HG03558 (cell line): ENCODE data around the gene KIAA0040.
A peak's percentile ranks its signal among the peaks of the same experiment; 100 is the strongest.

Experiments
- ATAC-seq: cut with Tn5 transposase; IDR thresholded peaks from one replicate; pipeline ENCODE4 v1.9.1; 2021; ENCODE audit warnings: moderate number of reproducible peaks; ENCODE audit not compliant: unreplicated experiment; ENCODE audit errors: extremely low read depth

The KIAA0040 gene

GRCh38 chr1:175203570-175204068, 11.0 kb upstream of the KIAA0040 start:
- ATAC-seq: no peak

- no peak for ATAC-seq
Observed at GRCh38 chr1:175200678-175201521, 8.3 kb upstream of the KIAA0040 start.

- no peak for ATAC-seq
Observed at GRCh38 chr1:175198332-175198731, 5.8 kb upstream of the KIAA0040 start.

- no peak for ATAC-seq
Observed at GRCh38 chr1:175197531-175197930, 5.0 kb upstream of the KIAA0040 start.

GRCh38 chr1:175195798-175196197, 3.2 kb upstream of the KIAA0040 start:
- ATAC-seq: no peak

GRCh38 chr1:175195281-175195680, 2.7 kb upstream of the KIAA0040 start:
- ATAC-seq: no peak

GRCh38 chr1:175193527-175193910, 943 bp upstream of the KIAA0040 start:
- ATAC-seq: no peak

- ATAC-seq: no peak
Observed at GRCh38 chr1:175192111-175192629, 406 bp downstream of the KIAA0040 start.

GRCh38 chr1:175191659-175192058, 917 bp downstream of the KIAA0040 start:
- ATAC-seq: no peak

- ATAC-seq: peak; percentile 46
Observed at GRCh38 chr1:175188936-175189335, 3.6 kb downstream of the KIAA0040 start.

- no peak for ATAC-seq
Observed at GRCh38 chr1:175186433-175187160, 6.0 kb downstream of the KIAA0040 start.

GRCh38 chr1:175185903-175186302, 6.7 kb downstream of the KIAA0040 start:
- no peak for ATAC-seq

GRCh38 chr1:175183586-175183985, 9.0 kb downstream of the KIAA0040 start:
- no peak for ATAC-seq

GRCh38 chr1:175182201-175182746, 10.3 kb downstream of the KIAA0040 start:
- ATAC-seq: no peak

- no peak for ATAC-seq
Observed at GRCh38 chr1:175179837-175180590, 12.6 kb downstream of the KIAA0040 start.

- no peak for ATAC-seq
Observed at GRCh38 chr1:175178456-175178855, 14.1 kb downstream of the KIAA0040 start.

GRCh38 chr1:175178056-175178455, 14.5 kb downstream of the KIAA0040 start:
- ATAC-seq: no peak

GRCh38 chr1:175176246-175176645, 16.3 kb downstream of the KIAA0040 start:
- ATAC-seq: no peak

- peak; percentile 73 for ATAC-seq
Observed at GRCh38 chr1:175174309-175175102, 18.1 kb downstream of the KIAA0040 start.
